Skeletal muscle tissue (tissue), 4 donors: ENCODE measurements around the gene TAOK3. TPM values are rescaled to one million over a fixed set of nuclear protein-coding genes. Genes with fewer than 3 reads are reported as not detected.
"Not testable (repeated sequence)": the region's sequence is repeated elsewhere in the genome, so short reads cannot be mapped to it uniquely, and the experiment has no call there.

Experiments used
- H3K27ac ChIP-seq: one replicate; pipeline ENCODE4 v1.7.0; 2013; ENCODE audit warnings: mild to moderate bottlenecking, low read depth, low read length, inconsistent platforms
- H3K27me3 ChIP-seq, 3 donors: one replicate each; pipeline ENCODE4 v1.7.0; 2013; ENCODE audit warnings: low read length in 3 of 3; ENCODE audit not compliant: control insufficient read depth in 3 of 3, insufficient read depth in 3 of 3
- H3K36me3 ChIP-seq, 3 donors: one replicate each; pipeline ENCODE4 v1.7.0; 2013; ENCODE audit warnings: low read length in 3 of 3; ENCODE audit not compliant: control insufficient read depth in 3 of 3, insufficient read depth in 3 of 3
- H3K4me1 ChIP-seq, 3 donors: one replicate each; pipeline ENCODE4 v1.7.0; 2013; ENCODE audit warnings: low read length in 3 of 3, mild to moderate bottlenecking in 3 of 3; ENCODE audit not compliant: control insufficient read depth in 3 of 3, insufficient read depth in 3 of 3
- H3K4me3 ChIP-seq, 3 donors: one replicate each; pipeline ENCODE4 v1.7.0; 2013; ENCODE audit warnings: low read length in 3 of 3
- H3K9ac ChIP-seq, 3 donors: one replicate each; pipeline ENCODE4 v1.7.0; 2013; ENCODE audit warnings: low read length in 3 of 3, mild to moderate bottlenecking in 3 of 3, moderate library complexity in 2 of 3, low read depth in 1 of 3
- H3K9me3 ChIP-seq, 3 donors: one replicate each; pipeline ENCODE4 v1.7.0; 2013; ENCODE audit warnings: low read length in 3 of 3; ENCODE audit not compliant: control insufficient read depth in 3 of 3
- total RNA-seq: library from RNA; depleted of rRNA; stranded (reverse); fragments of >200 nt; gene quantifications from one replicate; pipeline ENCODE4 v1.2.3, GENCODE V29; 2014
- donor health status: Osteomylitis.

TAOK3 gene
- total RNA-seq, 1 donor from 2014 or later = 9.4 TPM

DNA sequence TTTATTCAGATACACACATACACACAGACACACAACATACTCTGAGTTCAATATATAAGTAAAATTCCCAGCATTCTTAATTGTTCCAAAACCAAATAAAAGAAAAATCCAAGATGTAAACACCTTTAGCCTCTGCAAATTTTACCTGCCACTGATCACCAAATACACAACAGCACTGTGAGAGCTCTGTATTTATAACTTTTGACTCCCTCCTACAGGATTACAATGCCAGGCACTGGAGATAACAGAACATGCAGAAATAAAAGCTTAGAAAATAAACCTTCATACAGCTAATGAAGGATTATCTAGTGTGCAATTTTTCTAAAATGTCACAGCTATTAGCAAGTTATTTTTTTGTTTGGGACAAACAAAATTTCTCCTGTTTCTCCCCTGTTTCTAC lies 85.0 kb downstream of the TAOK3 start:
- Histone ChIP-seq H3K4me1 (peaks cover 0 to 5% (median 2%) of the 10 kb centered on the region in 3 donors), H3K27me3 (no peaks in the 10 kb centered on the region), H3K9me3 (no peaks in the 10 kb centered on the region), H3K4me3 (no peak overlapping the region), H3K27ac (no peak overlapping the region), H3K9ac (no peak overlapping the region), H3K36me3 (peaks cover 0 to 2% (median 0%) of the 10 kb centered on the region in 3 donors)

DNA sequence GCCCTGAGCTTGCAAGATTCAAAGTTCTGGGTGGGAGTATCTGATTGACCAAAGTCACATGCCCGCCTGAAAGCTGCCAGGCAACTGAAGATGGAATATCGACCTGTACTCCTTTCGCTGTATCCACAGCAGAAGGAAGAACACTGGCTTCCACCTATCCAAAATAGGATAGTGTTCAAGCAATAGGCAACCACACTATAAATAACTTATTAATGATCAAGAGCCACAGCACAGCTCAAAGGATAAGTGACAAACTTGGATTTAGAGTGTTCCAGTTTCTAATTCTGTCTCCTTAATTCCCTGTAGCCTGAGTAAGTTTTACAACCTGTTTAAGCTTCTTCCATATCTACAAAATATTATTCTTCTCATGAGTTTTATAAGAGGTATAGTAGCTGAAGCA lies 89.9 kb downstream of the TAOK3 start:
- Histone ChIP-seq H3K9me3 (no peaks in the 10 kb centered on the region), H3K36me3 (peaks cover 0 to 2% (median 0%) of the 10 kb centered on the region in 3 donors), H3K27me3 (no peaks in the 10 kb centered on the region), H3K4me1 (peaks cover 0 to 10% (median 0%) of the 10 kb centered on the region in 3 donors), H3K27ac (no peak overlapping the region), H3K4me3 (no peak overlapping the region), H3K9ac (no peak overlapping the region)

DNA sequence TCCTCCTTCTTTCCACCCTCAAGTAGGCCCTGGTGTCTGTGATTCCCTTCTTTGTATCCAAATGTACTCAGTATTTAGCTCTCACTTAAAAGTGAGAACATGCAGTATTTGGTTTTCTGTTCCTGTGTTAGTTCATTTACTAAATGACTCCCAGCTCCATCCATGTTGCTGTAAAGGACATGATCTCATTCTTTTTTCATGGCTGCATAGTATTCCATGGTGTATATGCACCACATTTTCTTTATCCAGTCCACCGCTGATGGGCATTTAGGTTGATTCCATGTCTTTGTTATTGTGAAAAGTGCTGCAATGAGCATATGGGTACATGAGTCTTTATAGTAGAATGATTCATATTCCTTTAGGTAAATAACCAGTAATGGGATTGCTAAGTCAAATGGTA lies 94.4 kb downstream of the TAOK3 start:
- H3K27ac ChIP-seq, H3K36me3 ChIP-seq, H3K4me3 ChIP-seq, H3K9me3 ChIP-seq, H3K4me1 ChIP-seq, H3K27me3 ChIP-seq, H3K9ac ChIP-seq: not testable (repeated sequence)

DNA sequence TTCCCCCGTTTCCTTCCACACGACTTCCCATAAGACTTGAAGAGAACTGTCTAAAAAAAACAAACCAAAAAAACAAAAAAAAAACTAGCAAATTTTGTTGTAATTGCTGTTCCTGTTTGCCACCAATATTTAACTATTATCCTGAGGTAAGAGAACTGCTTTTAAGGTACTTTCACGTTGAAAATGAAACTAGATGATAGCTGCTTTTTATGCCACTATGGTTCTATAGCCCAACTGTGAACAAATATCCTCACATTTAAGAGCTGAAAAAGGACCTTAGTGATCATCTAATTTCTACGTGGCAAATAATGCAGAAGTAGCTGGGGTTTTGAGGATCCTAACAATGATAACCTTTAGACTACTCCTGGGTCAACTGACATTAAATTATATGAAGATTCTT lies 98.6 kb downstream of the TAOK3 start:
- Histone ChIP-seq H3K9me3 (no peaks in the 10 kb centered on the region), H3K27ac (no peak overlapping the region), H3K27me3 (no peaks in the 10 kb centered on the region), H3K9ac (no peak overlapping the region), H3K36me3 (no peaks in the 10 kb centered on the region), H3K4me1 (no peaks in the 10 kb centered on the region), H3K4me3 (no peak overlapping the region)

DNA sequence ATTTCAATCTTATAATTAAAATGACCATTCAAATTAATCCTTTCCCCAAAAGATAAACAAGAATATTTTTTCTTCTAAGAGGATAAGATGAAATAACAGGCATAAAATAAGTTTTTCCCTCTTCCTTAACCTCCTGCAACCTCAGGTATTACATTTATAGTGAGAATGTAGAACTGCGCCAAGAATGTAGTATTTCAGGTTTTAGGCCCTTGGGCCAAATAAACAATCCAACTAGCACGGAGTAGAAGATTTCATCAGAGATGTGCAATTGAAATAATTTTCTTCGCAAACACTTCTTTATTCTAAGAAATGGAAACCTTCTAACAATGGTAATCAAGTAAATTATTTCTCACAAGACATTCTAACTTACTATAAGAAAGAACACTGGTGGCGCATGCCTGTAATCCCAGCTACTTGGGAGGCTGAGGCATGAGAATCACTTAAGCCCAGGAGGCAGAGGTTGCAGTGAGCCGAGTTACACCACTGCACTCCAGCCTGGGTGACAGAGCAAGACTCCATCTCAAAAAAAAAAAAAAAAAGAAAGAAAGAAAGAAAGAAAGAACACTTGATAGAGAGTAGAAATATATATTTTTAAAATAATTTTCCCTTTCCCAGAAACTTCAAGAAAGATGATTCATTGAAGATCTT lies 100.8 kb downstream of the TAOK3 start:
- H3K4me1 ChIP-seq = no peaks in the 10 kb centered on the region
- H3K9me3 ChIP-seq = no peaks in the 10 kb centered on the region
- H3K9ac ChIP-seq = no peak overlapping the region
- H3K27ac ChIP-seq = no peak overlapping the region
- H3K36me3 ChIP-seq = no peaks in the 10 kb centered on the region
- H3K4me3 ChIP-seq = no peak overlapping the region
- no peaks in the 10 kb centered on the region for H3K27me3 ChIP-seq

DNA sequence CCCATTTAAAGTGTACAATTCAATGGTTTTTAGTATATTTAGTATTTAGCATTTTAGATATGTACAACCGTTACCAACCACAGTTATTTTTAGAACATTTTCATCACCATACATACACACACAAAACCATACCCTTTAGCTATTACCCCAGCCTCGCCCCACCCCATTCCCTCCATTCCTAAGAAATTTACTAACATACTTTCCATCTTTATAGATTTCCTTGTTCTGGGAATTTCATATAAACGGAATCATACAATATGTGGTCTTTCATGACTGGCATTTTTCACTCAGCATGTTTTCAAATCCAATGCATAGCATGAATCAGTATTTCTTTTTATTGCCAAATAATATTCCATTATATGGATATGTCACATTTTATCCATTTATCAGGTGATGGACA lies 101.5 kb downstream of the TAOK3 start:
- Histone ChIP-seq H3K27ac (no peak overlapping the region), H3K9ac (no peak overlapping the region), H3K4me1 (no peaks in the 10 kb centered on the region), H3K36me3 (no peaks in the 10 kb centered on the region), H3K9me3 (no peaks in the 10 kb centered on the region), H3K27me3 (no peaks in the 10 kb centered on the region), H3K4me3 (no peak overlapping the region)

DNA sequence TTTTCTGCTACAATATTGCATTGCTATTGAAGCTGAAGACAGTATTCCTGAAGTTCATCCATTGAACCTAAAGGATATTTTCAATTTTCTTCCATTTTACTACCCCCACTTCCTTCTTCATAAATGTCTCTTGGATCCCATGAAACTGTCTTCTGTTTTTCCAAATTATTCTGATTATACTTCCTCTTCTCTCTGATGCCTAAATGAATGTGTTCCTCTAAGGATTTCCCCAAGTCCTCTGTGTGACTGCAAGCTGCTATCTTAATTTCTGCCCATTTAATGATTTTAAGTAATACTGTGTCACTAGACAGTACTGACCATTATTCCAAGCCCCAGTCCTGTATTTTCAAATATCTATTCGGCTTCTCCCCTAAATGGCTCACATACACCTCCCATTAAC lies 102.9 kb downstream of the TAOK3 start:
- Histone ChIP-seq H3K36me3 (no peaks in the 10 kb centered on the region), H3K4me1 (no peaks in the 10 kb centered on the region), H3K27ac (no peak overlapping the region), H3K9ac (no peak overlapping the region), H3K4me3 (no peak overlapping the region), H3K9me3 (no peaks in the 10 kb centered on the region), H3K27me3 (no peaks in the 10 kb centered on the region)

DNA sequence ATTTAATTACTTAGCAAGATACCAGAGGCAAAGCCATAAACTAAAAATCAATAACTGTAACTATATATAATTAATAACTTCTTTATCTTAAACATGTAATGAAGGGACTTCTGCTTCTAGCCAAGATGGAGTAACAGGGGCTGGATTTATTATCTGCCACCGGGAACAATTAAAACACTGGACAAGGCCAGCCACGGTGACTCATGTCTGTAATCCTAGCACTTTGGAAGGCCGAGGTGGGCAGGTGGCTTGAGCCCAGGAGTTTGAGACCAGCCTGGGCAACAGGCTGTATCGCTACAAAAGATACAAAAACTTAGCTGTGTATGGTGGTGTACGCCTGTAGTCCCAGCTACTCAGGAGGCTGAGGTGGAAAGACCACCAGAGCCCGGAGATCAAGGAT lies 113.6 kb downstream of the TAOK3 start:
- Histone ChIP-seq H3K27me3 (no peaks in the 10 kb centered on the region), H3K27ac (no peak overlapping the region), H3K4me3 (no peak overlapping the region), H3K9ac (no peak overlapping the region), H3K36me3 (peaks cover 0 to 6% (median 4%) of the 10 kb centered on the region in 3 donors), H3K4me1 (no peaks in the 10 kb centered on the region), H3K9me3 (no peaks in the 10 kb centered on the region)

DNA sequence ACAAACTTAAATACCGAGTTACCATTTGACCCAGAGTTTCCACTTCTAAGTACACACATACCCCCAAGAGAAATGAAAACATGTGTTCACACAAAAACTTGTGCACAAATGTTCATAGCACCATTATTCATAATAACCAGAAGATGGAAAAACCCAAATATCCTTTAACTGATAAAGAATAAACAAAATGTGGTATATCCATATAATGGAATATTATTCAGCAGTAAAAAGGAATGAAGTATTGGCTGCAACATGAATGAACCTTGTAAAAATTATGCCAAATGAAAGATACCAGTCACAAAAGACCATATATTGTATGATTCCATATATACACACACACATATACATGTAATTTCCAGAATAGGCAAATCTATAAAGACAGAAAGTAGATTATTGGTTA lies 116.4 kb downstream of the TAOK3 start:
- H3K4me3 ChIP-seq = no peak overlapping the region

DNA sequence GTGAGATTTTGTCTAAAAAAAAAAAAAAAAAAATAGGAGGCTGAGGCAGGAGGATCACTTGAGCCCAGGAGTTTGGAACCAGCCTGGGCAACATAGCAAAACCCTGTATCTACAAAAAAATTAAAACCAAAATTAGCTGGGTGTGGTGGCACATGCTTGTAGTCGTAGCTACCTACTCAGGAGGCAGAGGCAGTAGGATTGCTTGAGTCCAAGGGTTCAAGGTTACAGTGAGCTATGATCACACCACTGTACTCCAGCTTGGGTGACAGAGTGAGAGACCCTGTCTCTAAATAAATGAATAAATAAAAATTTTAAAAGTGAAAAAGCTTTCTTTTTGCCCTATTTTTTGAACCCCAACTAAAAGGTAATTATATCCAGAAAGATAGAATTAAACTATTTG lies 123.2 kb downstream of the TAOK3 start:
- no peak overlapping the region for H3K27ac ChIP-seq
- H3K9me3 ChIP-seq = no peaks in the 10 kb centered on the region
- no peak overlapping the region for H3K9ac ChIP-seq
- H3K27me3 ChIP-seq = no peaks in the 10 kb centered on the region
- H3K36me3 ChIP-seq = peaks cover 0 to 3% (median 0%) of the 10 kb centered on the region in 3 donors
- H3K4me3 ChIP-seq = no peak overlapping the region
- no peaks in the 10 kb centered on the region for H3K4me1 ChIP-seq

More for the DNA sequence above, 116.4 kb downstream of the TAOK3 start:
- H3K27ac ChIP-seq = no peak overlapping the region
- H3K4me1 ChIP-seq = no peaks in the 10 kb centered on the region
- H3K9ac ChIP-seq = no peak overlapping the region
- no peaks in the 10 kb centered on the region for H3K9me3 ChIP-seq
- peaks cover 0 to 6% (median 4%) of the 10 kb centered on the region in 3 donors for H3K36me3 ChIP-seq
- no peaks in the 10 kb centered on the region for H3K27me3 ChIP-seq
